ENCODE results near the gene TFAP2D.
A peak's percentile ranks its signal among the peaks of the same experiment; 100 is the strongest.

TFAP2D gene

GRCh38 chr6:50721978-50722377 lies 8.7 kb downstream of the TFAP2D start:
- DNase-seq, result no peak

GRCh38 chr6:50722829-50723554 lies 9.7 kb downstream of the TFAP2D start:
- DNase-seq, result no peak

DNA sequence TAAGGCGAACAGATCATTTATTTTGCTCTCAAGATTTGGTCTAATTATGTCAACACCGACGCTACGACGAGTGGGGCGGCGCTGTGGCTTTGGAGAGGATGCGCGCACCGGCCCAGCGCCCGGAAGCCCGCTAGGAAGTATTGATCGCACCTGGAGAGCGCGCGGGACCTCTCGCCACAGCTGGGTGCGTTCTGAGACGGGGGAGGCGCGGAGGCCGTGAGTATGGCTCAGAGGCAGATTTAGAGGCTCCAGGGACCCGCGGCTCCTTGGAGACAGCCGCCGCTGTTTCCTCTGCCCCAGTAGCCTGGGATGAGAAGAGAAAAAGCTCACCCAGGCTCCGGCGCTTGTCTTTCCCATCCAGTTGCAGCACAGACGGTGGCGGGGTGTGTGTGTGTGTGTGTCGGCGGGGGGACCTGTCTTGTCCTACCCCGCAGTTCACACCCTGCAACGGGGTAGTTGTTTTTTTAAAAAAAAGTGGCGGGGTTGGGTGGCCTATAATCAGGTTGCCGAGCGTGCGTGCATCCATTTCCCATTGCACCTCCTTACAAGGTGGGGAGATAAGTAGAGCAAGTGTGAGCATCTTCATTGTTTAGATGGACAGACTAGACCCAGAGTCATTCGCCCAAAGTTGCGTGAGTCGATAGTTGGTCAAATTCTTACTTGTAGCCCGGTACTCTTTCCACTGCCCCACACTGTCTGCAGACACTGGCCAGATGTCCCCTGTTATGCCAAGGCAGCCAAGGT lies 11.2 kb downstream of the TFAP2D start:
- DNase-seq, result no peak

- DNase-seq, result no peak
Measured at GRCh38 chr6:50734488-50734887, 21.2 kb downstream of the TFAP2D start.

DNA sequence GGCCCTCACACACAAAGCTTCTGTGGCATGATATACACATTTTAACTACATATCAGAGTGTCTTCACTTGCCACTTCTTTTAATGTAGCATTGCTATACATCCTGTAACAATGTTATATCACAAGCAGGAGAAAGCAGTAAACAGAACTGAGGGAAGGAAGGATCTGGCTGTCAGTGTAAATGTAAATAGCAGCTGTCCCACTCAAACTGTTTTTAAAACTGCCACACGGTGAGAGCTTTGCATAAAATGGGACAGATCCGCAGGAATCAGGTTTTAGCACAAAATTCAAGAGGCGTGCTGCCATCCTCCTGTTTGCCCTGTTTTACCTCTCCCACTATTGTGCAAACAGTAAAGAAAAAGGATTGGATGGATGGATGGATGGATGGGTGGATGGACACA lies 28.8 kb downstream of the TFAP2D start:
- DNase-seq, result no peak

DNA sequence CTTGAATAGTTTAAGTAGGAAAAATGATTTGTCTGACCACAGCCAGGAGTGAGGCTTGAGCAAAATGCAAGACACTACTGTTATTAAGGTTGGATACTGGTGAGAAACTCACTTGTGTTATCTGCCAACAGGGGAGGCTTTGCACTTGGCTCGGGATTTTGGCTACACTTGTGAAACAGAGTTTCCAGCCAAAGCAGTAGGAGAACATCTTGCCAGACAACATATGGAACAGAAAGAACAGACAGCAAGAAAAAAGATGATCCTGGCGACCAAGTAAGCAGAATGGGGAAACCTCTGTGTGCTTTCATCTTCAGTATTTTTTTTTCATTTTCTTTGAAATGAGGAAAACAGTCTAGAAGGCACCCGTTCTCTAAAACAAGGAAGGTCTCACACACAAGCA lies 31.6 kb downstream of the TFAP2D start:
- DNase-seq, result no peak

- no peak for DNase-seq
Measured at GRCh38 chr6:50762798-50763197, 49.5 kb downstream of the TFAP2D start.

DNA sequence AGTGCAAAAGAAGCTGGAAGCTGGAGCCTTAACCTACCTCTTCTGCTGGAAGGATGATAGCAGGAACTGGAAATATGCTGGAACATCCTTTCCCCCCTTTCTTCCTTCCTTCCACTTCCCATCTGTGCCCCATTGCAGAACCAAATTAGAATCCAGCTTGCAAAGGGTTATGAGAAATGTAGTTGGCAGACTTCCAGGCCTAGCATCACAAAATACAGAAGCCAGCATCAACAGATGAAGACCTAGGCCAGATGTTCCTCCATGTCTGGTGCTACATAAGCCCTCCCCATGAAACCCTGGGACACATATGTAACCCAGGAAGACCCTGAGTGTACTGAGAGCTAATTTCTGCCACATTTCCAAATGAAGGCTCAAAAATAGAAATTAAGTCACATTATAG lies 65.4 kb downstream of the TFAP2D start:
- no peak for DNase-seq

DNA sequence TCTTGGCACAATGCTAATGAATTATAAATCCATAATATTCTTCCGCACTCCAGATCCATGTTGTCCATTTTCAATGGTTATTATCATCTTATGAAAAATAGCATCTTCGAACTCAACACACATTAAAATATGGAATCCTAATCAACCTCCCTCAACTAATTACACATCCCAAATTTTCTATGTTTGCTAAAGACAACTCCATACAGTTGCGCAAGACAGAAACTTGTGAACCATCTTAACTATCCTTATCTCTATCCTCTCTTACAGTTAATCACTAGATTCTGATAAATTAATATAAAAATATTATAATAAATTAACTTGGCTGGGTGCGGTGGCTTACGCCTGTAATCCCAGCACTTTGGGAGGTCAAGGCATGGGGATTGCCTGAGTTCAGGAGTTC lies 67.1 kb downstream of the TFAP2D start:
- no peak for DNase-seq

- DNase-seq, result no peak
Measured at GRCh38 chr6:50785921-50786320, 72.6 kb downstream of the TFAP2D start.

DNA sequence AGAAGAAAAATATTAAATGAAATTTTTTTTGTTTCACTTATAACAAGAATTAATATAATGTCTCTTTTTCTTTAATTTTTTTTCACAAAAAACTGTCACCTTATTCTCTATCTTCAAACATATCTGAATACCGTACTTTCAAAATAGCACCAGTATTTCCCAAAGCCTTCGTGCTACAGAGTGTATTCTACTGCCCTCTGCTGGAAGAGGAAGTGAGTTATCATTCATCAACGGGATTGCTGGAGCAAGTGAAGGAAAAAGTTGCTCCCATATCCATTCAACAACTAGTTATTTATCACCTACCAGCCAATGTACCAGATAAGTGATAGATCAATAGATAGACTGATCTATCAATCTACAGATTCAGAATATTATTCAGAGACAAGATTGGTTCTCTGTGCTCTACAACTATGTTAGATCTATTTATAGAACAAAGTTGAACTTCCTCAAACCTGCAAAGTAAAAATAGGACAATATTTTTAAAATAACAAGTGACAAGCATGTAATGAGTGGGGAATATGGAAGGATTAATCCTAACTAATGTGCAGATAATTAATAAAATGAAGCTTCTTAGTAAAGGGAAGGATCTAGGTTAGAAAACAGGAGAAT lies 78.7 kb downstream of the TFAP2D start:
- no peak for DNase-seq

DNA sequence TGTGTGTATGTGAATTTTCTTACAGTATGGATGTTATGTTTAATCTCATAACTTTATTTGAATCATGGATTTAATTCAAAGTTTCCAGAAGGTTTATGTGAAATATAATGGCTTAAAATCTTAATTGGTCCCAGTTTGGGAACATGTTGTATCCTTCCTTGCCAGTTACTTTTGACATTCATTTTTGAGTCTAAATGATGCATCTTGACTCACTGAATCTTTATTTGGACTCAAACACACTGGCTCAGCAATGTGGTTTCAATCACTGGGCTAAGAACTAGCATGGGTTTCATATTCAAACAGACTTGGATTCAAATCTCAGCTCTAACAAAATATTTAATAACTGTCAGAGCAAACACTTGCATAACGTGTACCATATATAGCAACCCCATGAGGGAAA lies 79.4 kb downstream of the TFAP2D start:
- no peak for DNase-seq

DNA sequence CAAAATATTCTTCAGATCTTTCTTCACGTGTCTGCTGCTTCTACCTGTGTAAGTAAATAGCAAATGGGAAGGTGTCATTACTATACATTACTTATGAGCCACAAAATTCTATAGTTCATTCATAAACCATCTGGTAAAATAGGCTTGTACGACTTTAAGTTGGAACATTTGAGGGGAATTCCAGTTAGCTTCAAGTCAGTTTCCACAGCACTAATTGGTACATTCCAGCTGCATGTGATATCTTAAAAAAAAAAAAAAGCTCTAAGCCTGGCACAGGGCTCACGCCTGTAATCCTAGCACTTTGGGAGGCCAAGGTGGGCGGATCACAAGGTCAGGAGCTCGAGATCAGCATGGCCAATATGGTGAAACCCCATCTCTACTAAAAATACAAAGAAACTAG lies 82.2 kb downstream of the TFAP2D start:
- DNase-seq, result no peak

DNA sequence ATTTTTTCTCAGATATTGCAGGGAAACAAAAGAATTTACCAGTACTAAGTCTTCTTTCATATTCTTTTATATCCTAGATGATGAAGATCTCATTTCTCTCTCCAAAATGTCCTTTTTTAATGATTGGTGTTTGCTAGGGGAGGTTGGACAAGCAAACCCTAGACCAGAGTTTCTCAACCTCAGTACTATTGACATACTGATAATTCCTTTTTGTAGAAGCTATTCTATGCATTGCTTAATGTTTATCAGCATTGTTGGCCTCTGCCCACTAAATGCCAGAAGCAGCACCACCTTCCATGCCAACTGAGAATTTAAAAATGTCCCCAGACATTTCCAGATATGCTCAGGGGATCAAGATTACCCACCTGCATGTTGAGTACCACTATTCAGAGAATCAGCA lies 91.0 kb downstream of the TFAP2D start:
- DNase-seq, result no peak

GRCh38 chr6:50807035-50807434 lies 93.7 kb downstream of the TFAP2D start:
- DNase-seq, result no peak

GRCh38 chr6:50815436-50816114 lies 102.2 kb downstream of the TFAP2D start:
- no peak for DNase-seq

GRCh38 chr6:50816115-50816675 lies 102.9 kb downstream of the TFAP2D start:
- DNase-seq, result peak; percentile 26 to 45

- no peak for DNase-seq
Measured at GRCh38 chr6:50816947-50817645, 103.8 kb downstream of the TFAP2D start.

DNA sequence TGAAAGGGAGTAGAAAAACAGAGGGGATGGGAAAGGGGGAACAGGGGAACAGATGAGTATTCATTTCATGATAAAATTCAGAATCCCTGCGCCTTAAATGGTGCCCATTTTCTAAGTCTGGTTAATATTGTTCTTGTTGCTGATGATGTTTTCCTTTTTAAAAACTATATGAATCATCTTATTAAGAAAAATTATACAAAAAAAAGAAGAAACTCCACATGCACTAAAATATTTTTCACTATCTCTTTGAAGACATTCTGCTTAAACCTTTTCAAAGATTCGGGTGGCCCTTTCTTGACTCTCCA lies 104.3 kb downstream of the TFAP2D start:
- no peak for DNase-seq

DNA sequence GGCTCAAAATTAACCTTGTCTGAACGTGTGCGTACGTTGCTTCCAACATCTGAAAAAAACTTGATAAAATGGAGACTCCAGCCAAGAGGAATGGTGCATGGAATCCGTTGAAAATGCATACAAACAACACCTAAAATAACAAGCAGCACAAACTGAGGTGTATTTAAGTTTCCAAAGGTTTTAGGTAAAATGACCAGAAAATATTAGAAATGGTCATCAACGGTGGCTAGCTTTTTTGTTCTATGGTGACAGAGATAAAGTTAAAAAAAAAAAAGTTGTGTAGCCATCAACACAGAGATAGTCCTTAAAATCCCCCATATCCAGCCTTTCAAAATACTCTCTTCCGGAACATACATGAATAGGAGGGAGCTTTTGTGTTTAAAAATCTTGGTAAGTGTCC lies 104.7 kb downstream of the TFAP2D start:
- no peak for DNase-seq

- DNase-seq, result no peak
Measured at GRCh38 chr6:50818673-50819072, 105.3 kb downstream of the TFAP2D start, which contains the start of gene TFAP2B. Gene TFAP2B, plus strand, starts transcription at chr6:50818871. Its CDS starts 21 bp downstream, at chr6:50818892.

- DNase-seq, result no peak
Measured at GRCh38 chr6:50819466-50819903, 106.2 kb downstream of the TFAP2D start.

Data from stimulated activated CD4-positive, alpha-beta T cell treated with anti-CD3 and anti-CD28 coated beads, Interleukin-4, amount 100 ng/mL, for 4 hours (primary cell).